SKM-1 (cell line): ENCODE results near the gene FAM98B.

Experiments
- DNase-seq: peaks from one replicate; lab custom pipeline; 2025; ENCODE audit not compliant: unreplicated experiment; lab: John Stamatoyannopoulos, UW

FAM98B gene

GRCh38 chr15:38535491-38536200, 81.7 kb downstream of the FAM98B start:
- DNase-seq = no peak

DNA sequence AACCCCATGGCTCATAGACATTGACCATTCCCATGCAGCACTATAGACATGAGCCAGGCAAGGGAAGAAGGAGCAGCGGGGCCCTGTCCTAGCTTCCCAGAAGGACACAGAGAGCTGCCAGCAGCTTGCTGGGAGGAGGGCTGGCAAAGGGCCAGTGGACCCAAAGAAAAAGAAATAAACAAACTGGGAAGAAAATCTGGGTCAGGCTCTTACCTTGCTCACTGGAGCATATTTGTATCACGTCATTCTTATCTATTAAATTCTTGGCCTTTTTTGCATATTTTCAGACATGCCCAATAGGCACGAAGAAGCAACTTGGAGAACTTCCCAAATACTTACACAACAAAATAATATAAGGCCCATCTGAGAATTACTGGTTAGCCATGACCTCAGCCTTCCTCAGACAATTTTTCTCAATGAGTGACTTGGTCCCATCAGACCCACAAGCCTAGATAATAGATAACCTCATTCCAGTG, 82.3 kb downstream of the FAM98B start:
- DNase-seq = no peak
